Naive thymus-derived CD4-positive, alpha-beta T cell (primary cell): ENCODE results near the gene MGAT4B. TPM values are rescaled to one million over a fixed set of nuclear protein-coding genes. Genes with fewer than 3 reads are reported as not detected.
"Not testable (repeated sequence)": the region's sequence is repeated elsewhere in the genome, so short reads cannot be mapped to it uniquely, and the experiment has no call there.

Experiments
- ATAC-seq: fragments of 150-1000 bp; cut with Tn5 transposase; 2 replicates; pipeline ENCODE4 v1.10.0; 2021; ENCODE audit warnings: mild to moderate bottlenecking, moderate library complexity
- CTCF ChIA-PET: fragments of 350-600 bp; sonication (Branson Sonifier 250); formaldehyde crosslinking; loops from one replicate; lab custom pipeline; 2021; ENCODE audit warnings: antibody characterized with exemption; lab: Charles Lee
- POLR2A ChIA-PET: fragments of 350-600 bp; sonication (Branson Sonifier 250); formaldehyde crosslinking; loops from one replicate; lab custom pipeline; 2021; ENCODE audit warnings: antibody characterized with exemption, inconsistent platforms; lab: Charles Lee
- DNase-seq, 9 donors: peaks; one replicate each; pipeline versions ENCODE4 v3.0.0 to v3.0.0-alpha.2; 2020 to 2022; ENCODE audit warnings: mixed read lengths in 1 of 9
- H3K27ac ChIP-seq: one replicate; pipeline ENCODE4 v1.7.0; 2013; ENCODE audit warnings: mild to moderate bottlenecking, low read depth, low read length, moderate library complexity
- H3K27me3 ChIP-seq, 2 donors: one replicate each; pipeline ENCODE4 v1.7.0; 2013; ENCODE audit warnings: low read length in 2 of 2, mild to moderate bottlenecking in 2 of 2, moderate library complexity in 2 of 2; ENCODE audit not compliant: control insufficient read depth in 2 of 2, insufficient read depth in 2 of 2
- H3K36me3 ChIP-seq, 3 experiments: 1 replicate in 2 of 3; 2 replicates in 1 of 3; pipeline ENCODE4 v1.7.0; 2013; ENCODE audit warnings: low read length in 3 of 3, mild to moderate bottlenecking in 3 of 3, moderate library complexity in 1 of 3; ENCODE audit not compliant: insufficient read depth in 3 of 3, control insufficient read depth in 2 of 3
- H3K4me1 ChIP-seq, 2 donors: one replicate each; pipeline ENCODE4 v1.7.0; 2013; ENCODE audit warnings: low read length in 2 of 2, mild to moderate bottlenecking in 2 of 2, moderate library complexity in 1 of 2; ENCODE audit not compliant: control insufficient read depth in 2 of 2, insufficient read depth in 2 of 2
- H3K4me3 ChIP-seq: 2 replicates; pipeline ENCODE4 v1.7.0; 2013; ENCODE audit warnings: mild to moderate bottlenecking, low read length
- H3K9me3 ChIP-seq, 3 experiments: 1 replicate in 2 of 3; 2 replicates in 1 of 3; pipeline ENCODE4 v1.7.0; 2013; ENCODE audit warnings: low read length in 3 of 3; ENCODE audit not compliant: control insufficient read depth in 2 of 3
- H3K27ac Mint-ChIP-seq, 9 donors: one replicate each; pipeline ENCODE4 v1.8.0; 2020 to 2022; ENCODE audit warnings: mixed read lengths in 9 of 9, mild to moderate bottlenecking in 8 of 9, moderate library complexity in 5 of 9, inconsistent platforms in 2 of 9
- H3K27me3 Mint-ChIP-seq, 5 donors: one replicate each; pipeline ENCODE4 v1.8.0; 2021 to 2022; ENCODE audit warnings: mixed read lengths in 5 of 5, mild to moderate bottlenecking in 1 of 5
- H3K36me3 Mint-ChIP-seq, 5 donors: one replicate each; pipeline ENCODE4 v1.8.0; 2020 to 2022; ENCODE audit warnings: mixed read lengths in 5 of 5, mild to moderate bottlenecking in 3 of 5, inconsistent platforms in 1 of 5
- H3K4me1 Mint-ChIP-seq, 7 donors: one replicate each; pipeline ENCODE4 v1.8.0; 2020 to 2022; ENCODE audit warnings: mixed read lengths in 7 of 7, mild to moderate bottlenecking in 3 of 7, inconsistent platforms in 1 of 7
- H3K4me3 Mint-ChIP-seq, 10 donors: one replicate each; pipeline ENCODE4 v1.8.0; 2020 to 2022; ENCODE audit warnings: mild to moderate bottlenecking in 10 of 10, mixed read lengths in 10 of 10, moderate library complexity in 6 of 10, inconsistent platforms in 2 of 10
- H3K9me3 Mint-ChIP-seq, 11 donors: one replicate each; pipeline ENCODE4 v1.8.0; 2020 to 2022; ENCODE audit warnings: mixed read lengths in 11 of 11, mild to moderate bottlenecking in 4 of 11, inconsistent platforms in 1 of 11, moderate library complexity in 1 of 11
- intact Hi-C, 2 donors: fragments of 100-400 bp; cut with micrococcal nuclease; formaldehyde crosslinking; loops; one replicate each; pipeline ENCODE4 v1.15.1; 2023
- polyA plus RNA-seq, 2 donors: library from polyadenylated mRNA; unstranded; fragments of 300-500 nt; fragmentation: Illumina TruSeq; gene quantifications; one replicate each; pipeline ENCODE4 v1.2.3, GENCODE V29; 2021
- total RNA-seq, 6 experiments: library from RNA in 5 of 6; stranded (reverse) in 5 of 6; gene quantifications; 1 replicate in 5 of 6; 2 replicates in 1 of 6; pipeline ENCODE4 v1.2.3 and lab custom pipeline; 2021 to 2026

MGAT4B gene
- total and polyA plus RNA-seq, 7 experiments from 2014 or later: 12.3 to 143 (median 114) TPM

- DNase-seq (no peak), ATAC-seq (no peak)
- Histone ChIP-seq H3K27ac (no peak overlapping the region), H3K4me1 (peaks cover 8 to 19% of the 10 kb centered on the region in 2 donors), H3K36me3 (peaks cover 8 to 75% (median 10%) of the 10 kb centered on the region in 3 experiments), H3K27me3 (no peaks in the 10 kb centered on the region), H3K4me3 (no peak overlapping the region), H3K9me3 (no peaks in the 10 kb centered on the region)
- ChIA-PET POLR2A (no interaction called here), CTCF (no interaction called here)
- intact Hi-C loops: no loop called here
- Mint-ChIP-seq H3K27ac (peak overlapping the region in 2 of 9 donors; percentile 5 to 48), H3K9me3 (peaks cover 0 to under 1% (median 0%) of the 10 kb centered on the region in 11 donors), H3K27me3 (no peaks in the 10 kb centered on the region), H3K36me3 (peaks cover 5 to 48% (median 25%) of the 10 kb centered on the region in 5 donors), H3K4me1 (peaks cover 10 to 20% (median 15%) of the 10 kb centered on the region in 7 donors), H3K4me3 (no peak overlapping the region)
These were observed 32.9 kb upstream of the MGAT4B start for GRCh38 chr5:179839328-179840256.

GRCh38 chr5:179837076-179838011 is 30.7 kb upstream of the MGAT4B start:
- no peak for DNase-seq
- Histone ChIP-seq H3K27ac (peak overlapping the region; percentile 69), H3K9me3 (no peaks in the 10 kb centered on the region), H3K27me3 (no peaks in the 10 kb centered on the region), H3K4me1 (peaks cover 8 to 19% of the 10 kb centered on the region in 2 donors), H3K4me3 (no peak overlapping the region), H3K36me3 (peaks cover 22 to 81% (median 23%) of the 10 kb centered on the region in 3 experiments)
- ChIA-PET CTCF (no interaction called here), POLR2A (interaction anchor here (0.6 to 1.9 kb wide), 6 partner anchors 10 to 100 kb away, joined by 3 to 6 read pairs (median 3); no protein-coding TSS in a partner anchor)
- peak overlapping the region in 7 of 10 donors; percentile 1 to 78 (median 50) for H3K4me3 Mint-ChIP-seq
- no peaks in the 10 kb centered on the region for H3K9me3 Mint-ChIP-seq
- H3K4me1 Mint-ChIP-seq: peaks cover 10 to 26% (median 15%) of the 10 kb centered on the region in 7 donors
- intact Hi-C loops: loop anchor here (1.0 to 2.0 kb wide), 2 partner anchors 31 to 35 kb away; partner anchors contain the start of gene MGAT4B (in 1 of the 2)
- no peaks in the 10 kb centered on the region for H3K27me3 Mint-ChIP-seq
- ATAC-seq: no peak
- peak overlapping the region; percentile 77 to 93 (median 88) for H3K27ac Mint-ChIP-seq
- peaks cover 13 to 57% (median 34%) of the 10 kb centered on the region in 5 donors for H3K36me3 Mint-ChIP-seq

DNA sequence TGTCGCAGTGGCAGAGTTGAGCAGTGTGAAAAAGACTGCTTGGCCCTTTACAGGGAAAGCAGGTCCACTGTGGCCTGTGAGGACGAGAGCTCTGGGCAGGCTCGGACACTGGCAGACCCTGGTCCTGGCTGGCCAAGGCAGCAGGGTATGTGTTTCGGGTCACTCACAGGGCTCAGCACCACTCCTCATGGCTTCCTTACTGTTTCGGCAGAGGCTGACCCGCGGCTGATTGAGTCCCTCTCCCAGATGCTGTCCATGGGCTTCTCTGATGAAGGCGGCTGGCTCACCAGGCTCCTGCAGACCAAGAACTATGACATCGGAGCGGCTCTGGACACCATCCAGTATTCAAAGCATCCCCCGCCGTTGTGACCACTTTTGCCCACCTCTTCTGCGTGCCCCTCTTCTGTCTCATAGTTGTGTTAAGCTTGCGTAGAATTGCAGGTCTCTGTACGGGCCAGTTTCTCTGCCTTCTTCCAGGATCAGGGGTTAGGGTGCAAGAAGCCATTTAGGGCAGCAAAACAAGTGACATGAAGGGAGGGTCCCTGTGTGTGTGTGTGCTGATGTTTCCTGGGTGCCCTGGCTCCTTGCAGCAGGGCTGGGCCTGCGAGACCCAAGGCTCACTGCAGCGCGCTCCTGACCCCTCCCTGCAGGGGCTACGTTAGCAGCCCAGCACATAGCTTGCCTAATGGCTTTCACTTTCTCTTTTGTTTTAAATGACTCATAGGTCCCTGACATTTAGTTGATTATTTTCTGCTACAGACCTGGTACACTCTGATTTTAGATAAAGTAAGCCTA is 29.8 kb upstream of the MGAT4B start:
- Histone ChIP-seq H3K36me3 (peaks cover 22 to 83% (median 25%) of the 10 kb centered on the region in 3 experiments), H3K27me3 (no peaks in the 10 kb centered on the region), H3K4me1 (peaks cover 8 to 19% of the 10 kb centered on the region in 2 donors), H3K9me3 (no peaks in the 10 kb centered on the region), H3K4me3 (no peak overlapping the region), H3K27ac (peak overlapping the region; percentile 69)
- peak in 7 of 9 donors; percentile 23 to 67 (median 47) for DNase-seq
- Mint-ChIP-seq H3K27me3 (no peaks in the 10 kb centered on the region), H3K4me3 (peak overlapping the region in 9 of 10 donors; percentile 1 to 78 (median 45)), H3K9me3 (peaks cover 0 to 2% (median 0%) of the 10 kb centered on the region in 11 donors), H3K27ac (peak overlapping the region; percentile 77 to 93 (median 88)), H3K36me3 (peaks cover 13 to 60% (median 35%) of the 10 kb centered on the region in 5 donors), H3K4me1 (peaks cover 12 to 26% (median 15%) of the 10 kb centered on the region in 7 donors)
- ChIA-PET CTCF (interaction anchor here (1.3 kb wide), 1 partner anchor 35 kb away, joined by 5 read pairs; no protein-coding TSS in a partner anchor), POLR2A (interaction anchor here (0.6 to 1.9 kb wide), 5 partner anchors 9 to 731 kb away, joined by 3 to 6 read pairs (median 4); partner anchors contain the start of gene SQSTM1)
- peak; percentile 87 for ATAC-seq
- intact Hi-C loops: loop anchor here (1.0 to 2.0 kb wide), 3 partner anchors 15 to 34 kb away; partner anchors contain the start of gene MRNIP (in 2 of the 2)

GRCh38 chr5:179834871-179835270 is 28.2 kb upstream of the MGAT4B start:
- POLR2A ChIA-PET, intact Hi-C loops: not testable (repeated sequence)

DNA sequence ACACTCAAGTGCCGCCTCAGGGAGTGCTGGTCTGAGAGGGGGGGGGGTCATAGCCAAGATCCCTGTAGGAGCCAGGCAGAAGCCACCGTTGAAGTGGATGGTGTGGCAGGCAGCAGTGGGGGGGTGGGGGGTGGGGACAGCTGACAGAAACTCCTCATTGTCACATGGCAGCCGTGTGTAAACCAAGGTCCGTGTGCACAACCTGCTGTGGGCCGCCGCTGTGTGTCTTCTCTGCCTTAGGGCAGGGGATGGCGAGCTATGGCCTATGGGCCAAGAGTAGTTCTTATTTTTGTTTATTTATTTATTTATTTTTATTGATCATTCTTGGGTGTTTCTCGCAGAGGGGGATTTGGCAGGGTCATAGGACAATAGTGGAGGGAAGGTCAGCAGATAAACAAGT is 27.5 kb upstream of the MGAT4B start:
- peaks cover 12 to 27% (median 16%) of the 10 kb centered on the region in 7 donors for H3K4me1 Mint-ChIP-seq
- POLR2A ChIA-PET: interaction anchor here (1.4 kb wide), 1 partner anchor 14 kb away, joined by 7 read pairs; no protein-coding TSS in a partner anchor
- Histone ChIP-seq H3K9me3 (no peaks in the 10 kb centered on the region), H3K4me3 (no peak overlapping the region), H3K27ac (no peak overlapping the region), H3K4me1 (peaks cover 8 to 19% of the 10 kb centered on the region in 2 donors), H3K27me3 (no peaks in the 10 kb centered on the region), H3K36me3 (peaks cover 24 to 81% (median 25%) of the 10 kb centered on the region in 3 experiments)
- peak overlapping the region in 3 of 9 donors; percentile 10 to 85 (median 29) for H3K27ac Mint-ChIP-seq
- CTCF ChIA-PET: no interaction called here
- no peak overlapping the region for H3K4me3 Mint-ChIP-seq
- no peak for ATAC-seq
- intact Hi-C loops: no loop called here
- H3K9me3 Mint-ChIP-seq: peaks cover 0 to 2% (median 0%) of the 10 kb centered on the region in 11 donors
- no peaks in the 10 kb centered on the region for H3K27me3 Mint-ChIP-seq
- H3K36me3 Mint-ChIP-seq: peaks cover 17 to 60% (median 37%) of the 10 kb centered on the region in 5 donors
- DNase-seq: no peak

More at GRCh38 chr5:179834871-179835270, 28.2 kb upstream of the MGAT4B start:
- peaks cover 8 to 19% of the 10 kb centered on the region in 2 donors for H3K4me1 ChIP-seq
- ATAC-seq, H3K9me3 Mint-ChIP-seq, DNase-seq, H3K4me3 Mint-ChIP-seq, H3K4me3 ChIP-seq, H3K9me3 ChIP-seq, CTCF ChIA-PET, H3K27me3 Mint-ChIP-seq, H3K27ac ChIP-seq, H3K27ac Mint-ChIP-seq, H3K27me3 ChIP-seq: not testable (repeated sequence)
- peaks cover 21 to 82% (median 25%) of the 10 kb centered on the region in 3 experiments for H3K36me3 ChIP-seq
- H3K36me3 Mint-ChIP-seq: peaks cover 17 to 59% (median 36%) of the 10 kb centered on the region in 5 donors
- peaks cover 12 to 26% (median 15%) of the 10 kb centered on the region in 7 donors for H3K4me1 Mint-ChIP-seq
